Lower leg skin (tissue), 3 donors: ENCODE results near the gene APP.

ENCODE experiments used
- POLR2A ChIP-seq, 2 donors: fragments of 450-650 bp; IDR thresholded peaks; one replicate each; pipeline ENCODE4 v1.6.1; 2016 to 2017; ENCODE audit warnings: antibody characterized with exemption in 2 of 2, mild to moderate bottlenecking in 1 of 2, moderate library complexity in 1 of 2
- TF ChIP-seq, protein P1 (sequence below), 3 donors: fragments of 450-650 bp; IDR thresholded peaks; one replicate each; pipeline ENCODE4 v1.5.1; 2016; ENCODE audit warnings: antibody characterized with exemption in 3 of 3, mild to moderate bottlenecking in 3 of 3, moderate library complexity in 2 of 3

DNA sequence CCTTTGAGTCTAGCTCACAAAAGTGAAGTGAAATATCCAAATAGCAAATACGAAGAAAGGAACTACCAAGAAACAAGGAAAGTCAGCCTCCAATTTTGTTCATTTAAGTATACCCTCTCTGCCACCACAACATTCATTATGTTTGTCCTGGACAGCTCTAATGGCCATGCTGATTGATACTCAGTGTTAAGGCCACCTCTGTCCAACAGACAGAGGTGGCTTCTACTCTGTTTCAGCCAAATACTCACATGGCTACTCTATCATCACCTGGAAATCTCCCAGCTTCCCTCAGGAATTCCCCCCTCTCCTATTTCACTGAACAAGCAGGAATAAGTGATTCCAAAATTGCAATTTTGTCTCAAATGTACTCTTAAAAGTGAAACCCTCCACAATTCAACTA, 10.7 kb downstream of the APP start:
- TF ChIP-seq, protein P1, sequence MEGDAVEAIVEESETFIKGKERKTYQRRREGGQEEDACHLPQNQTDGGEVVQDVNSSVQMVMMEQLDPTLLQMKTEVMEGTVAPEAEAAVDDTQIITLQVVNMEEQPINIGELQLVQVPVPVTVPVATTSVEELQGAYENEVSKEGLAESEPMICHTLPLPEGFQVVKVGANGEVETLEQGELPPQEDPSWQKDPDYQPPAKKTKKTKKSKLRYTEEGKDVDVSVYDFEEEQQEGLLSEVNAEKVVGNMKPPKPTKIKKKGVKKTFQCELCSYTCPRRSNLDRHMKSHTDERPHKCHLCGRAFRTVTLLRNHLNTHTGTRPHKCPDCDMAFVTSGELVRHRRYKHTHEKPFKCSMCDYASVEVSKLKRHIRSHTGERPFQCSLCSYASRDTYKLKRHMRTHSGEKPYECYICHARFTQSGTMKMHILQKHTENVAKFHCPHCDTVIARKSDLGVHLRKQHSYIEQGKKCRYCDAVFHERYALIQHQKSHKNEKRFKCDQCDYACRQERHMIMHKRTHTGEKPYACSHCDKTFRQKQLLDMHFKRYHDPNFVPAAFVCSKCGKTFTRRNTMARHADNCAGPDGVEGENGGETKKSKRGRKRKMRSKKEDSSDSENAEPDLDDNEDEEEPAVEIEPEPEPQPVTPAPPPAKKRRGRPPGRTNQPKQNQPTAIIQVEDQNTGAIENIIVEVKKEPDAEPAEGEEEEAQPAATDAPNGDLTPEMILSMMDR (IDR thresholded peaks at IDR 0.05), result no peak
- TF ChIP-seq POLR2A (IDR thresholded peaks at IDR 0.05), result no peak
